Endometrial microvascular endothelial cells (primary cell): ENCODE results near the gene SCN4A. TPM values are rescaled to one million over a fixed set of nuclear protein-coding genes. Genes with fewer than 3 reads are reported as not detected.
"Not testable (repeated sequence)": the region's sequence is repeated elsewhere in the genome, so short reads cannot be mapped to it uniquely, and the experiment has no call there.

Experiments
- in situ Hi-C: cut with HindIII; loops from 2 replicates; pipeline ENCODE4 v1.10.0; 2017; ENCODE audit warnings: low sequenced_read_pairs, low pct_unique_long_range_greater_than_20kb; ENCODE audit errors: inconsistent ontology term
- total RNA-seq: library from RNA; depleted of rRNA; stranded (reverse); fragments of >200 nt; gene quantifications from one replicate; pipeline ENCODE4 v1.2.3, GENCODE V29; 2015; ENCODE audit errors: inconsistent ontology term

The SCN4A gene
- total RNA-seq, 1 donor from 2014 or later: not detected

DNA sequence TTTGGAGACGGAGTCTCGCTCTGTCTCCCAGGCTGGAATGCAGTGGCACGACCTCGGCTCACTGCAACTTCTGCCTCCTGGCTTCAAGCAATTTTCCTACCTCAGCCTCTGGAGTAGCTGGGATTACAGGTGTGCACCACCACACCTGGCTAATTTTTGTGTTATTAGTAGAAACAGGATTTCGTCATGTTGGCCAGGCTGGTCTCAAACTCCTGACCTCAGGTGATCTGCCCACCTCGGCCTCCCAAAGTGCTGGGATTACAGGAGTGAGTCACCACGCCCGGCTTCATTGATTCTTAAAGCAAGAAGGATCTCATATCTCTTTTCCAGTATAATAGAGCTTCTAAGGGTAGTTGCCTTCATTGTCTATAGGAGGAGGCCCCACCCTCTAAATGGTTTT lies 67.9 kb downstream of the SCN4A start:
- in situ Hi-C loops: not testable (repeated sequence)

- in situ Hi-C loops: not testable (repeated sequence)
Observed at GRCh38 chr17:63903787-63904201, 68.9 kb downstream of the SCN4A start.

DNA sequence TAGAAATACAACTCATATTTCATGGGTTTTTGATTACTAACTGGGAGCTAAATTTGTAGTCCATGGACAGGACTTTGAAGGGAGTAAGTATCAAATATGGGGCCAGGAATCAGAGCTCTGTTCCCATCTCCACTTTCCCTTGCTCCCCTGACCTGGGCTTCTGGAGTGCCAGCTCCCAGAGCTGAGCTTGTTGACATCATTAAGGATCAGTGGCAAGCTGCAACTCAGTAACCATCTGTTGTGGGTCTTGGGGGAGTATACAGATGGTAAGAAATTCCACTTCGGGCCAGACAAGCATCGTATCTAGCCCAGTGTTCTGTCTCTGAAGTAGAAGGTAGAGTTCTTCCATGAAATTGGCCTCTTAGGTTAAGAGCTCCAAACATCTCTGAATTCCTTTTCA lies 70.7 kb downstream of the SCN4A start:
- in situ Hi-C loops: not testable (repeated sequence)

GRCh38 chr17:63898899-63899798 lies 73.6 kb downstream of the SCN4A start:
- in situ Hi-C loops: not testable (repeated sequence)

GRCh38 chr17:63896524-63897354 lies 76.0 kb downstream of the SCN4A start, which contains the start of gene CSH1:
TSS of gene CSH1 (minus strand) at chr17:63896574. CDS start at chr17:63896511, 63 bp downstream.
- in situ Hi-C loops: not testable (repeated sequence)

DNA sequence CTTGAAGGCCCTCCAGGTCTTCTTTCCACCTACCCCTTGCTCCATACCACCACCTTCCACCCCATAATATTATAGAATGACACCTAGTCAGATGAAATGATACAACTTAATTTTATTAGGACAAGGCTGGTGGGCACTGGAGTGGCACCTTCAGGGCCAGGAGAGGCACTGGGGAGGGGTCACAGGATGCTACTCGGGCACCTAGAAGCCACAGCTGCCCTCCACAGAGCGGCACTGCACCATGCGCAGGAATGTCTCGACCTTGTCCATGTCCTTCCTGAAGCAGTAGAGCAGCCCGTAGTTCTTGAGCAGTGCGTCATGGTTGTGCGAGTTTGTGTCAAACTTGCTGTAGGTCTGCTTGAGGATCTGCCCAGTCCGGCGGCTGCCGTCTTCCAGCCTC lies 77.9 kb downstream of the SCN4A start:
- in situ Hi-C loops: not testable (repeated sequence)

- in situ Hi-C loops: not testable (repeated sequence)
Observed at GRCh38 chr17:63894021-63894420, 78.7 kb downstream of the SCN4A start.

DNA sequence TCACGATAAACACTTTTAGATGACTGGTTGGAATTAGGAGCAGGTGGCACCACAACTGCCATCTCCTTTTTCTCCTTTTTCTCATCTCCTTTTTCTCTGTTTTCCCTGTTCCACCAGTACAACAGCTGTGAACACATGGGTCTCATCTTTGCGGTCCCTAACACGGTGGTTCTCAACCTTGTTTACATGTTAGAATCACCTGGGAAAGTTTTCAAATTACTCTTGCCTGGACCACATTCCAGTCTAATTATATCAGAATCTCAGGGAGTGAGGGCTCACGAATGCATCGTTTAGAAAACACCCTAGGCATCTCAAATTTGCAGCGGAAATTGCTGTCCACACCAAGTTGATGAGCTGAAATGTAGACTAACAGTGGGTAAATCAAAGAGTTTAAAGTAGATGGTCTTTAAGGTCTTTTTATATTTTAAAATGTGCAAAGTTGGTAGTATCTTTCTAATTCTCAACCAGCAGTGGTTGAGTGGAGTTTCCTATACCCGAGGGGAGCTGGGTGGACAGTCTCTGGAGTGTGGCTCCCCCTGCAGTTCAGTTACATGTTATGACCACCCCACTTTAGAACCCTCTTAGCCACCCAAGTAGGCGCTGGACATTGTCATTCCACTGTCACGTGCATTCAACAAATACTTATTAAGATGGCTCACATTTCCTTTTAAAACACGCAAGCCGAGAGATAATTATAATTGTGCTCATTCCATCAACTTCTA lies 80.2 kb downstream of the SCN4A start:
- in situ Hi-C loops: not testable (repeated sequence)

GRCh38 chr17:63889026-63889848 lies 83.5 kb downstream of the SCN4A start:
- in situ Hi-C loops: not testable (repeated sequence)

Other genes with a start within 250 kb of the SCN4A start
- gene STRADA, start 231.1 kb downstream of the SCN4A start, total RNA-seq: 39.5 TPM
- gene CCDC47, start 199.3 kb downstream of the SCN4A start, total RNA-seq: 48.7 TPM
- 42.6 TPM for gene DDX42, start 198.7 kb downstream of the SCN4A start, total RNA-seq
- gene PSMC5, start 145.5 kb downstream of the SCN4A start, total RNA-seq: 89.9 TPM
- 55.8 TPM for gene FTSJ3, start 145.3 kb downstream of the SCN4A start, total RNA-seq
- 81.4 TPM for gene SMARCD2, start 130.2 kb downstream of the SCN4A start, total RNA-seq
- not detected for gene CSH2, start 99.2 kb downstream of the SCN4A start, total RNA-seq
- not detected for gene GH2, start 91.0 kb downstream of the SCN4A start, total RNA-seq
- gene CSH1, start 76.3 kb downstream of the SCN4A start, total RNA-seq: not detected
- not detected for gene CSHL1, start 61.7 kb downstream of the SCN4A start, total RNA-seq
- not detected for gene GH1, start 54.1 kb downstream of the SCN4A start, total RNA-seq
- 0.93 TPM for gene CD79B, start 40.6 kb downstream of the SCN4A start, total RNA-seq
- not detected for gene PRR29, start 25.4 kb upstream of the SCN4A start, total RNA-seq
- gene ICAM2, start 47.7 kb upstream of the SCN4A start, total RNA-seq: 1,904 TPM
- gene ERN1, start 157.2 kb upstream of the SCN4A start, total RNA-seq: 23.1 TPM